ENCODE measurements around the gene HTT. TPM values are rescaled to one million over a fixed set of nuclear protein-coding genes. Genes with fewer than 3 reads are reported as not detected.

Gene HTT
- total RNA-seq, 2 experiments from 2014 or later: 64.8 to 65.8 TPM

DNA sequence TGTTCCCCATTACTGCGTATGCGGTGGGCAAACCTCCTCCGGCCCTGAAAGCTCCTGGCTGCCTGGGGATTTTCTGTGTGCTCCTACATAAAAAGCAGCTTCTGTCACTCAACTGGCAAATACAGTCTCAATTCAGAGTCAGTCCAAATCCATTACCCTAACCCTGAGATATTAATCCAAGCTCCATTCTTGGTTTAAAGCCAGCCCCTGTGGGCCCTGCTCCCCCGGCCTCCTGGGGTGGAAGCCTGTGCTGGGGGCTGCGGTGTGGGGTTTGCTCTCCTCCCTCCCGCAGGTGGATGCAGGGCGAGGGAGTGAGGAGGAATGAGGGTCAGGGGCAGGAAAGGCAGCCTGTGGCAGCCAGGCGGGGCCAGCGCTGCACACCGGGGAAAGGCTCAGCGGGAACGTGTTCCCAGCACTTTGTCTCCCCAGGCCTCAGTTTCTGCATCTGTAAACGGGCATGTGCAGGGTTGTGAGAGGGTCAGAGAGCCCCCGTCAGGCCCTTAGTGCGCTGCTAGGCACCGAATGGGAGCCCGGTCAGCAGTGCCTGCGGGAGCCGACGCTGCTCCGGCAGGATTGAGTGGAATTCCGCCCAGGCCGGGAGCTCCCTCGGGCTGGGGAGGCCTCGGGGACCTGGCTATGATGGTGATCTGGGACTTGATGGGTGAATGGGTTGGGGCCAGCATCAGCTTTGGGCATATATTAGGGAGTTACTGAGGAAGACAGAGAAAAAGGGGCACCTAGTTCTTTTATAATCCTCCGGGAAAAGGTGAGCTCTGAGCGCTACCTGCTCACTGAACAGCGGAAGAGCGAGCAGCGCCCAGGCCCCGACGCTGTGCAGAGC, 212.1 kb downstream of the HTT start:
- Mint-ChIP-seq H3K27me3 (peaks cover 51% of the 10 kb centered on the region), H3K36me3 (no peaks in the 10 kb centered on the region), H3K4me3 (no peak overlapping the region)

DNA sequence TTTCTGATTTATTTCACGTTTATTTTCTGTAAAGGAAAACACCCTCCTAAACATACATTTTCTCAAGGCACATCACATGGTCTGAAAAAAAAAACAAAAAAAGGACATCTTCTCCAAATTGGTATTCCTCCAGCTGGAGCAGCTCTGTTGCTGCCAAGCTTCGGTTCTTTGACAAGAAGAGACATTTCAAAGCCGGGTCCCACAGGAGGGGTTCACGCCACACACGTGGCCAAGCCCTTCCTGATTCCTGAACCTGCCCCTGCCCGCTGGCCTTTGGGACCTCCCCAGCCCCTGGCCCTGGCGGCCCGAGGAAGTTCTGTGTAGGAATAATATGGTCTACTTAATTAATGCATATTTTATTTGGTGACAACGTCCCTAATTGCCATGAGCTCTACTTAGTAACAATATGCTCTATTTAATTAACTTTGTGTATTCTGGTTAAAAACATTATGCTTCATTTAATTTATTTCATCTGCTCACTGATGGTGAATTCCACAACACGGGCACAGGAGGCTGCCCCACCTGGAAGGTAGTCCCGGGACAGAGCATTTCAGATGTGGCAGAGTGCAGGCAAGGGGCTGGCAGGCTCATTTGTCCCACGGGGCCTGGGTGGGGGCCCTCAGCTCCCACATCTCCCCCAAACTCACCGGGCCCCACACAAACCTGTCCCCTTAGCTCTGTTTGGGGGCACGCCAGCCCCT, 212.9 kb downstream of the HTT start:
- ATAC-seq (ENCODE audit: low read depth): no peak
- peaks cover 51% of the 10 kb centered on the region for H3K27me3 Mint-ChIP-seq

More for the DNA sequence above, 212.1 kb downstream of the HTT start:
- no peak for ATAC-seq (ENCODE audit: low read depth)
- no peak for DNase-seq
- Mint-ChIP-seq H3K4me1 (peaks cover 2% of the 10 kb centered on the region), H3K27ac (no peak overlapping the region), H3K9me3 (peaks cover 2% of the 10 kb centered on the region)
- POLR2A ChIA-PET: no interaction called here

DNA sequence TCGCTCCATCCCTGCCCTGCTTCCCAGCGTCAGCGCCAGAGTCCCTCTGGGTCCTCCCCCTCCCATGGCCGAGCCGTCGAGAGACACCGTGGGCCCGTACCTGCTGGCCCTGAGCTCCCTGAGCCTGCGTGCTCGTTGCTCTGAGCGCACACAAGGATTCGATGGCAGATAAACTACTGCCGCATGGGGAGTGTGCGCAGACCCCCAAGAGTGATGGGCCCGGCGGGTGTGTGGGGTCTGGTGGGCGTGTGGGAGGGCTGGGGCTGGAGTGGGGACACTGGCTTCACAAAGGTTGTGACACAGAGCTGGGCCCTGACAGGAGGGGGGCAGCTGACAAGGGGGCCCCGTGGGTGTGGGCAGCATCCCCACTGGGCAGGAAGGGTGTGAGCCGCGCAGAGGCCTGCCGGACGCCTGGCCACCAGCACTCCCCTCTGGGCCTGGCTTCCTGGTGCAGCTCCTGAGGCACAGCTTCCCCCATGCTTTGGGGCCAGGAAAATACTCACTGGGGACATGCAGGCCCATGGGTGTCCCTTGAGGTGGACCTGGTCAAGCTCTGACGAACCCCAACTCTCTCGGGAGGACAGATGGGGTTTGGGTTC, 213.6 kb downstream of the HTT start:
- ATAC-seq (ENCODE audit: low read depth) (no peak), DNase-seq (no peak)
- Mint-ChIP-seq H3K27ac (no peak overlapping the region), H3K36me3 (no peaks in the 10 kb centered on the region), H3K9me3 (no peaks in the 10 kb centered on the region), H3K4me1 (peaks cover 6% of the 10 kb centered on the region), H3K4me3 (no peak overlapping the region), H3K27me3 (peaks cover 51% of the 10 kb centered on the region)
- POLR2A ChIA-PET: no interaction called here

More for the DNA sequence above, 212.9 kb downstream of the HTT start:
- Mint-ChIP-seq H3K27ac (no peak overlapping the region), H3K4me1 (peaks cover 6% of the 10 kb centered on the region), H3K9me3 (peaks cover 2% of the 10 kb centered on the region), H3K36me3 (no peaks in the 10 kb centered on the region), H3K4me3 (no peak overlapping the region)
- no peak for DNase-seq
- POLR2A ChIA-PET: no interaction called here

DNA sequence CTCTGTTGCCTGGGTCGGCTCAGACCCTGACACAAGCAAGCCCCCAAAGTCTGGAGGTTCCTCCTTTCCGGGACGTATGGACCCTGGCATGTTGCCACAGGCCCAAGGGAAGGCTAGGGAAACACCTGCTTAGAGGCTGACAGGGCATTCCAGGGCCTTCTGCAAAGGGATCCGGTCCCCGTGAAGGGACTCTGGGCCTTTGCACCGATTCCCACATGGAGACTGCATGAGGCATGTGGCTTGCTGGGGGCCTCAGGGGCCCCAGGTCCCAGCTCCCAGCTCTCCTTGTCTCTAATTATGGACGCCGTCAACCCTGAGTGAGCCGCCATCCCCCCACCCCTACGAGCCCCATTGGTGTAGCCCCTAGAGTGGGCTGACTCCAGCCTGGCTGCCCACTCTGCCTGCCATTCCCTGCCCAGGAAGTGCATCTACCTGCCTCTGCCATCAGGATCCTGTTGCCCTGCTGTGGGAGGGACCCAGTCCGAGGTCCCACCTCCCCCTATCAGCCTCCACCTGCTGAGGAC, 214.2 kb downstream of the HTT start:
- no peak for ATAC-seq (ENCODE audit: low read depth)
- Mint-ChIP-seq H3K4me1 (peaks cover 9% of the 10 kb centered on the region), H3K27me3 (peaks cover 54% of the 10 kb centered on the region), H3K36me3 (no peaks in the 10 kb centered on the region), H3K9me3 (no peaks in the 10 kb centered on the region), H3K4me3 (no peak overlapping the region), H3K27ac (no peak overlapping the region)
- POLR2A ChIA-PET: no interaction called here
- no peak for DNase-seq

DNA sequence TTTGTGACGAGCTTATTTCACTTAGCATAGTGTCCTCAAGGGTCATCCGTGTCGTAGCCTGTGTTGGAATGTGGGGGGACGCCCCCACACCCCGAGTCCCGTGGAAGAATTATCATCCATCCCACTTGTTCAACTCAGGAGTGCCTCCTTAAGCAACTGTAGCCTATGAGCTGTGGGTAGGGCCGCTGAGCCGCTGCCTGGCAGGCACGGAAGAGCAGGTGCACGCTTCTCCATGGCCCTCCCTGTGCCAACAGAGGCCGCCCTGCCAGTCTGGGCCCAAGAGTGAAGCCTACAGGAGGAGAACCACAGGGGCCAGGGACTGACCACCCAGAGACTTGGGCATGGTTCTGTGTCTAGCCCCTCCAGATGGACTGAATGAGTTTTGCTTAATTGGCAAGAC, 216.0 kb downstream of the HTT start:
- Mint-ChIP-seq H3K27me3 (peaks cover 63% of the 10 kb centered on the region), H3K9me3 (no peaks in the 10 kb centered on the region), H3K27ac (no peak overlapping the region), H3K4me1 (peaks cover 12% of the 10 kb centered on the region), H3K4me3 (no peak overlapping the region), H3K36me3 (no peaks in the 10 kb centered on the region)
- ATAC-seq (ENCODE audit: low read depth) (no peak), DNase-seq (no peak)
- POLR2A ChIA-PET: no interaction called here

DNA sequence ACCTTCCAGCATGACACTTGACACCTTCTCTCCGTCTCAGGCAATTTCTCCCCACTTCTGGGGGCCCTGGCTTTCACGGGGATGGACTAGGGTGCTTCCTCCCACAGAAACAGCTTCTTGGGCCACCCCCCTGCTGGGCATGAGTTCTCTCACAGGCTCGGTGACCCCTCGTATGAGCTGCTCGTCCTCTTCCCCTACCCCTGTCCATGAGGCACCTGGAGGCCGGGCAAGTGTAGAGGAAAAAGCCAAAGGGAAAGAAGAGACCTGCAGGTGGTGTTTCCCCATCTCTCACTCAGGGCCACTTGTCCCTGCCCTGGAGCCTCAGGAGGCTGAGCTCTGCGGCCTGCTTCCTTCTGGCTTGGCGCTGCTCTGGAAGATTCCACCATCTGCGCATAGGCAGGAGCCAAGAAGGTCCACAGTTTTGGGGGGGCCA, 216.4 kb downstream of the HTT start:
- POLR2A ChIA-PET: no interaction called here
- DNase-seq: no peak
- Mint-ChIP-seq H3K27me3 (peaks cover 65% of the 10 kb centered on the region), H3K4me3 (no peak overlapping the region), H3K27ac (no peak overlapping the region), H3K36me3 (no peaks in the 10 kb centered on the region), H3K9me3 (no peaks in the 10 kb centered on the region), H3K4me1 (peaks cover 12% of the 10 kb centered on the region)
- no peak for ATAC-seq (ENCODE audit: low read depth)

DNA sequence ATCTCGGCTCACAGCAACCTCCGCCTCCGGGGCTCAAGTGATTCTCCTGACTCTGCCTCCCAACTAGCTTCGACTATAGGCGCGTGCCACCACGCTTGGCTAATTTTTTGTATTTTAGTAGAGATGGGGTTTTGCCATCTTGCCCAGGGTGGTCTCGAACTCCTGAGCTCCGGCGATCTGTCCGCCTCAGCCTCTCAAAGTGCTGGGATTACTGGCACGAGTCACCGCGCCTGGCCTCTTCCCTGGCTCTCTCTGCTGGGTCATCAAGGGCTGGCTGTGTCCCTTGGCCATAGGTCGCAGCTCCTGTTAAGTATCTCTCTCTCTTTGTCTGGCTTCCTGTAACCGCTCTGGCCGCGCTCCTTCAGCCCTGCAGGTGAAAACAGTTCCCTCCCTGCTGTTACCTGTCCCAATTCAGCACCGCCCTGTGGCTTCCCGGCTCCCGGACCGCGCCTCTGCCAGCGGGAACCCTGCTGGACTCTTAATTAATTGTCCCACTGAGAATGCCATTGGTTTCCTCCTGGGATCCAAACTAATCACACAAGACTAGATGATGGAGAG, 217.0 kb downstream of the HTT start:
- Mint-ChIP-seq H3K27me3 (peaks cover 65% of the 10 kb centered on the region), H3K27ac (no peak overlapping the region), H3K4me3 (peak overlapping the region; percentile 86), H3K9me3 (no peaks in the 10 kb centered on the region), H3K36me3 (no peaks in the 10 kb centered on the region), H3K4me1 (peaks cover 10% of the 10 kb centered on the region)
- DNase-seq (no peak), ATAC-seq (ENCODE audit: low read depth) (no peak)
- POLR2A ChIA-PET: no interaction called here

DNA sequence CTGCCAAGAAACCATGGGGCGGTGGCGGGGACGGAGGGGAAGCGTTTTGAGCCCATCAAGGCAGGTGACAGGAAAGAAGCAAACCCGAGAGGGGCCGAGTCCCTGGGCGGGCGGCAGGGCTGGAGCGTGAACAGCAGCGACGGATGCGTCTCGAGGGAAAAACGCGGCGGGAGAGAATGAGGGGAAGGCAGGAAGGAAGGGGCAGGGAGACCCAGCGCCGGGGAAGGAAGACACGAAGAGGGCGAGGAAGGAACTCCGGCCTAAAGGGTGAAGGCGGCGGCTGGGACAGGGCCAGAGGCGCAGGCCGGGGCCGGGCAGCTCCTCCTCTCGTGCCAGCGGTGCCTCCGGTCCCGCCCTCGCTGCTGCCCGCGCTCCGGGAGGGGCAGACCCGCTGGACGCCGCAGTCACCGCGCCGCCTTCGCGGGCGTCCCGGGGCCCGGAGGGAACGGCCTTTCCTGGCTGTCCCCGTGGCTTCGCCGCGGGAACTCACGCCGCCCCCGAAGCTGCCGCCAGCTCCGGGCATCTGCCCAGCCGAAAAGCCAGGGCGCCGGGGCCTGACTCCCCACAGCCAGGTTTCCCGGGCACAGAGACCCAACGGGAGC, 217.6 kb downstream of the HTT start:
- peak; percentile 18 for ATAC-seq (ENCODE audit: low read depth)
- peaks cover 66% of the 10 kb centered on the region for H3K27me3 Mint-ChIP-seq

DNA sequence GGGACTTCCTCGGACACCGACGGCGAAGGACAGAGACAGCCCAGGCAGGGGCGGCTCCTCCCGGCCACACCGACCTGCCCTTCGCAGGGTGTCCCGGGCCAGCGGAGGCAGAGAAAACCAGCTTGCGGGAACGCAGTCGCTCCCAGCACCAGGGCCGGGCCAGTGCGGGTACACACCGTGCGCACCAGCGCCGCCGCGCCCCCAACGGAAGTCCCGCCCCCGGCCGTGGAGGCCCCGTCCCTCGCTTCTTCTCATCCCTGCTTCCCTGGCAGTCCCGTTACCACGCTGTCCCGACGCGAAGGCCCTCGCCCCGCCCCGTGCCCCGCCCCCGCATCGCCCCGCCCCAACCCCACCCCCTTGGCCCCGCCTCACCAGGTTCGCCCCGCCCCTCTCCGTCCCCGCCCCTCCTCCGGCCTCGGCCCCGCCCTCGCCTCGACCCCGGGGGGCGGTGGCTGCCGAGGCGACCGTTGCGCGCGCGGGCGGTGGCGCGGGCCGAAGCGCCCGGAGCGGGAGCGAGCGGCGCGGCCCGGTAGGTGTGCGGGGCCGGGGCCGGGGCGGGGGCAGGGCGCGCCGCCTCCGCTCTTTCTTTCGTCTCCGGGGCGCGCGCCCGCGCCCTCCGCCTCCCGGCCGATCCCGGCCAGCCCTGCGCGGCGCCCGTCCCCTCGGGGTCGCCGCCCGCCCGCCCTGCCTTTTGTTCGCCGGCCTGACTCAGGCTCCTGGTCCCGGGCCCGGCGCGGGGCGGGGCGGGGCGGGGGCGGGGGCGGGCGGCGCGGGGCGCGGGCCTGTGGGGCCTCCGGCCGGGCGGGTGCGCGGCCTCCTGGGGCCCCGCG, 218.3 kb downstream of the HTT start, which contains the start of gene RGS12:
Gene RGS12 (plus strand): TSS at position 451 of the 830 bp plus-strand sequence. CDS start 23,150 bp downstream, outside the sequence.
- ATAC-seq (ENCODE audit: low read depth) (peak; percentile 93), DNase-seq (peak; percentile 83)
- peak within 1 kb of the TSS; percentile 86 for H3K4me3 Mint-ChIP-seq
- H3K27me3 Mint-ChIP-seq: peaks cover 70% of the 10 kb centered on the region
- POLR2A ChIA-PET: no interaction called here
- peaks cover 10% of the 10 kb centered on the region for H3K4me1 Mint-ChIP-seq
- H3K36me3 Mint-ChIP-seq: no peaks in the 10 kb centered on the region
- no peaks in the 10 kb centered on the region for H3K9me3 Mint-ChIP-seq
- H3K27ac Mint-ChIP-seq: no peak within 1 kb of the TSS

More for the DNA sequence above, 217.6 kb downstream of the HTT start:
- H3K4me3 Mint-ChIP-seq: peak overlapping the region; percentile 86
- POLR2A ChIA-PET: no interaction called here
- H3K27ac Mint-ChIP-seq: no peak overlapping the region
- no peaks in the 10 kb centered on the region for H3K9me3 Mint-ChIP-seq
- H3K36me3 Mint-ChIP-seq: no peaks in the 10 kb centered on the region
- no peak for DNase-seq
- H3K4me1 Mint-ChIP-seq: peaks cover 10% of the 10 kb centered on the region

Other genes with a start within 250 kb of the HTT start
- gene ADD1, start 230.8 kb upstream of the HTT start, total RNA-seq: 100 to 1,000 TPM; 261 to 276 TPM
- gene NOP14, start 111.3 kb upstream of the HTT start, total RNA-seq: 10 to 100 TPM; 36.8 to 40.3 TPM
- 1 to 10 TPM; 2.4 to 3.4 TPM for gene GRK4, start 111.1 kb upstream of the HTT start, total RNA-seq
- gene HTT-AS, start 143 bp upstream of the HTT start, total RNA-seq: not detected
- gene MSANTD1, start 174.5 kb downstream of the HTT start, total RNA-seq: 1 to 10 TPM; 1.3 to 1.4 TPM
- 1 to 10 TPM; 5.0 to 5.3 TPM for gene RGS12, start 218.3 kb downstream of the HTT start, total RNA-seq

Data from activated naive CD8-positive, alpha-beta T cell treated with anti-CD3 and anti-CD28 coated beads, Interleukin-2, amount 10 ng/mL, durations not matched to agents 7 days and 5 days (primary cell).